ENCODE data around the gene ZCCHC13.

The ZCCHC13 gene

GRCh38 chrX:74262452-74263209, 41.3 kb upstream of the ZCCHC13 start:
- Histone ChIP-seq H3K9me3 (ENCODE audit: low read length) (no peaks in the 10 kb centered on the region), H4K20me1 (ENCODE audit: insufficient read depth, low read length) (no peaks in the 10 kb centered on the region), H3K27me3 (ENCODE audit: insufficient read depth, low read length) (no peaks in the 10 kb centered on the region), H3K27ac (ENCODE audit: low read depth, low read length, poor library complexity, severe bottlenecking) (no peak overlapping the region), H3K36me3 (ENCODE audit: insufficient read depth, low read length) (peaks cover 55% of the 10 kb centered on the region), H3K9ac (ENCODE audit: low read length) (no peak overlapping the region), H3K4me3 (ENCODE audit: low read depth, low read length, poor library complexity, severe bottlenecking) (no peak overlapping the region), H3K79me2 (ENCODE audit: insufficient read depth, low read length) (no peaks in the 10 kb centered on the region), H3F3A (ENCODE audit: insufficient read depth, low read length) (no peaks in the 10 kb centered on the region), H2AFZ (ENCODE audit: low read length) (no peak overlapping the region), H3K9me2 (ENCODE audit: low read depth, low read length) (no peaks in the 10 kb centered on the region), H3K4me2 (ENCODE audit: low read length) (no peak overlapping the region), H3K4me1 (ENCODE audit: insufficient read depth, low read length, severe bottlenecking) (no peaks in the 10 kb centered on the region)
- TF ChIP-seq CTCF (IDR thresholded peaks at IDR 0.05; ENCODE audit: low read length) (no peak), EZH2 (IDR thresholded peaks at IDR 0.05; ENCODE audit: borderline replicate concordance, low read length) (no peak)

- no peaks in the 10 kb centered on the region for H4K20me1 ChIP-seq (ENCODE audit: insufficient read depth, low read length)
- no peak overlapping the region for H3K9ac ChIP-seq (ENCODE audit: low read length)
- no peak overlapping the region for H3K4me3 ChIP-seq (ENCODE audit: low read depth, low read length, poor library complexity, severe bottlenecking)
- H2AFZ ChIP-seq (ENCODE audit: low read length), result no peak overlapping the region
- no peak for TF ChIP-seq CTCF (IDR thresholded peaks at IDR 0.05; ENCODE audit: low read length)
- TF ChIP-seq EZH2 (IDR thresholded peaks at IDR 0.05; ENCODE audit: borderline replicate concordance, low read length), result no peak
- no peaks in the 10 kb centered on the region for H3F3A ChIP-seq (ENCODE audit: insufficient read depth, low read length)
- no peak overlapping the region for H3K27ac ChIP-seq (ENCODE audit: low read depth, low read length, poor library complexity, severe bottlenecking)
- no peaks in the 10 kb centered on the region for H3K4me1 ChIP-seq (ENCODE audit: insufficient read depth, low read length, severe bottlenecking)
- no peaks in the 10 kb centered on the region for H3K27me3 ChIP-seq (ENCODE audit: insufficient read depth, low read length)
- no peaks in the 10 kb centered on the region for H3K9me3 ChIP-seq (ENCODE audit: low read length)
- no peaks in the 10 kb centered on the region for H3K79me2 ChIP-seq (ENCODE audit: insufficient read depth, low read length)
- no peaks in the 10 kb centered on the region for H3K9me2 ChIP-seq (ENCODE audit: low read depth, low read length)
- H3K36me3 ChIP-seq (ENCODE audit: insufficient read depth, low read length), result peaks cover 40% of the 10 kb centered on the region
- H3K4me2 ChIP-seq (ENCODE audit: low read length), result no peak overlapping the region
These were observed 33.6 kb upstream of the ZCCHC13 start for GRCh38 chrX:74270393-74270792.

GRCh38 chrX:74272230-74272629, 31.8 kb upstream of the ZCCHC13 start:
- H3K9me3 ChIP-seq (ENCODE audit: low read length), result no peaks in the 10 kb centered on the region
- H3K9ac ChIP-seq (ENCODE audit: low read length), result no peak overlapping the region
- no peak for TF ChIP-seq CTCF (IDR thresholded peaks at IDR 0.05; ENCODE audit: low read length)
- no peak for TF ChIP-seq EZH2 (IDR thresholded peaks at IDR 0.05; ENCODE audit: borderline replicate concordance, low read length)
- H3K27ac ChIP-seq (ENCODE audit: low read depth, low read length, poor library complexity, severe bottlenecking), result no peak overlapping the region
- H4K20me1 ChIP-seq (ENCODE audit: insufficient read depth, low read length), result no peaks in the 10 kb centered on the region
- H3K27me3 ChIP-seq (ENCODE audit: insufficient read depth, low read length), result no peaks in the 10 kb centered on the region
- no peak overlapping the region for H2AFZ ChIP-seq (ENCODE audit: low read length)
- no peaks in the 10 kb centered on the region for H3K4me1 ChIP-seq (ENCODE audit: insufficient read depth, low read length, severe bottlenecking)
- no peaks in the 10 kb centered on the region for H3F3A ChIP-seq (ENCODE audit: insufficient read depth, low read length)
- no peak overlapping the region for H3K4me2 ChIP-seq (ENCODE audit: low read length)
- peaks cover 50% of the 10 kb centered on the region for H3K36me3 ChIP-seq (ENCODE audit: insufficient read depth, low read length)
- H3K9me2 ChIP-seq (ENCODE audit: low read depth, low read length), result no peaks in the 10 kb centered on the region
- no peaks in the 10 kb centered on the region for H3K79me2 ChIP-seq (ENCODE audit: insufficient read depth, low read length)
- no peak overlapping the region for H3K4me3 ChIP-seq (ENCODE audit: low read depth, low read length, poor library complexity, severe bottlenecking)

Measured in OCI-LY1 (cell line).